Gastroesophageal sphincter (tissue), 3 donors: ENCODE measurements around the gene MCC.

Experiments
- POLR2A ChIP-seq, 2 donors: fragments of 450-650 bp; IDR thresholded peaks; one replicate each; pipeline ENCODE4 v1.6.1; 2017; ENCODE audit warnings: antibody characterized with exemption in 2 of 2, mild to moderate bottlenecking in 2 of 2, moderate library complexity in 1 of 2
- POLR2AphosphoS5 ChIP-seq: sonication (generic); formaldehyde crosslinking; IDR thresholded peaks from one replicate; pipeline ENCODE4 v1.6.1; 2017; ENCODE audit warnings: antibody characterized with exemption
- TF ChIP-seq, protein P1 (sequence below), 4 experiments: fragments of 200-600 bp in 2 of 4; fragments of 450-650 bp in 2 of 4; sonication (generic) in 1 of 4; IDR thresholded peaks; one replicate each; pipeline ENCODE4 v1.5.1; 2017 to 2019; ENCODE audit warnings: antibody characterized with exemption in 4 of 4, mild to moderate bottlenecking in 2 of 4, moderate library complexity in 2 of 4

DNA sequence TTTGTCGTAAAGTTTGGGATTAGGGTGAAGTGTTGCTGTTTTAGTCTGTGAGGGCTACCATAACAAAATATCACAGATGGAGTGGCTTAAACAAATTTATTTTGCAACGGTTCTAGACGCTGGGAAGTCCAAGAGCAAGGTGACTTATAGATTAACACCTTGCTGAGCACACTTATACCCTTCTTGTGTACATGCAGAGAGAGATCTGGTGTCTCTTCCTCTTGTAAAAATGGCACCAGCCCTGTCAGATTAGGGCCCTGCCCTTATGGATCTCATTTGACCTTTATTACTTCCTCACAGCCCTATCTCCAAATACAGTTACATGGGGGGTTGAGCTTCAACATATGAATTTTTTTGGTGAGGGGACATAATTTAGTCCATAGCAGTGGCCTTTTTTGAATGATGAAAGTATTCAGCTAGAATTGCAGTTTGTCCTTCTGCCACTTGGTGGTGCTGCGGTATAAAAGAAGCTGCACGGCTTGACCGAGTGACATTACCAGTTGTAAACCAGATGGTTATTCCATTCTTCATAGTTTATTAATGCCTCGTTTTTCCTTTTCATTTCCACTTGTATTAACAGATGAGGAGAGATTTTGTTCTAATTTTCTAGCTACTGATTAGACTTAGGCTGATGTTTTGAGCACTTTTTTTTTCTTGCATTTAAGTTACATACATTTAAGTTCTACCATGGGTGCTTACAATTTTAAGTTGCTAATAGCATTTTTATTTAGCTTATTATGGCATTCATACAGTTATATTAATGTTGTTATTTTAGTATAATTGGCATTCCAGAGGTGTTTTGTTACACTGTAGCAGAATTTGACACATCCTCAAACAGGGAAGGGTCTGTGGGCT, 492.3 kb downstream of the MCC start:
- TF ChIP-seq, protein P1, sequence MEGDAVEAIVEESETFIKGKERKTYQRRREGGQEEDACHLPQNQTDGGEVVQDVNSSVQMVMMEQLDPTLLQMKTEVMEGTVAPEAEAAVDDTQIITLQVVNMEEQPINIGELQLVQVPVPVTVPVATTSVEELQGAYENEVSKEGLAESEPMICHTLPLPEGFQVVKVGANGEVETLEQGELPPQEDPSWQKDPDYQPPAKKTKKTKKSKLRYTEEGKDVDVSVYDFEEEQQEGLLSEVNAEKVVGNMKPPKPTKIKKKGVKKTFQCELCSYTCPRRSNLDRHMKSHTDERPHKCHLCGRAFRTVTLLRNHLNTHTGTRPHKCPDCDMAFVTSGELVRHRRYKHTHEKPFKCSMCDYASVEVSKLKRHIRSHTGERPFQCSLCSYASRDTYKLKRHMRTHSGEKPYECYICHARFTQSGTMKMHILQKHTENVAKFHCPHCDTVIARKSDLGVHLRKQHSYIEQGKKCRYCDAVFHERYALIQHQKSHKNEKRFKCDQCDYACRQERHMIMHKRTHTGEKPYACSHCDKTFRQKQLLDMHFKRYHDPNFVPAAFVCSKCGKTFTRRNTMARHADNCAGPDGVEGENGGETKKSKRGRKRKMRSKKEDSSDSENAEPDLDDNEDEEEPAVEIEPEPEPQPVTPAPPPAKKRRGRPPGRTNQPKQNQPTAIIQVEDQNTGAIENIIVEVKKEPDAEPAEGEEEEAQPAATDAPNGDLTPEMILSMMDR (IDR thresholded peaks at IDR 0.05): peak; percentile 78 to 86 (median 84)
- TF ChIP-seq POLR2AphosphoS5 (peak; percentile 37), POLR2A (IDR thresholded peaks at IDR 0.05) (no peak)
